GM12892 (cell line): ENCODE results near the gene NDEL1.

ENCODE experiments used
- DNase-seq: peaks from one replicate; pipeline ENCODE4 v3.0.0; 2011; ENCODE audit not compliant: insufficient read length
- FAIRE-seq: peaks from 2 replicates; lab custom pipeline; 2011; peaks lifted over from hg19 to GRCh38; lab: Jason Lieb, UNC
- POLR2A ChIP-seq: IDR thresholded peaks from 2 replicates; pipeline ENCODE4 v1.6.1; 2011; ENCODE audit warnings: low read depth, low read length, control low read depth
- POLR2AphosphoS5 ChIP-seq: IDR thresholded peaks from 2 replicates; pipeline ENCODE4 v1.6.1; 2011; ENCODE audit warnings: low read depth, low read length, control low read depth
- TAF1 ChIP-seq: IDR thresholded peaks from 2 replicates; pipeline ENCODE4 v1.6.1; 2011; ENCODE audit warnings: low read depth, mild to moderate bottlenecking, control low read depth, low read length, borderline replicate concordance

The NDEL1 gene

DNA sequence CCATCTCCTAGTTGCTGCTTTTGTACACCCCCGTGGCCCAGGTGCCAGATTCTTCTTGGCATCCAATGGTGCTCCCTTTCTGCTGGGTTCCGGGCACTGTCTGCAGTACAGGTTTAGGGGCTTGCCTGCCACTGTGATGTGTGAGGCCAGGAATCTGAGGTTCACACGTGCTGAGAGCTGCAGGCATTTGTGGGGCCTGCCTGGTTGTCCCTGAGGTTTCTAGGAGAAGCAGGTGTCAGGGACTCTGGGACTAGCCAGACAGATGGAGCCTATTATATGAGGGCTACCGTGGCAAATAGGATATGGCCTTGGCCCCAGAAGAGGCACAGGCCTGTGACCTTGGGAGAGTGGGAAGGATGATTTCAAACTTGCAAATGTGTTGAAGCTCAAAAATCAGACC lies 29.3 kb downstream of the NDEL1 start:
- TF ChIP-seq POLR2A (no peak), POLR2AphosphoS5 (no peak), TAF1 (no peak)
- FAIRE-seq: no peak
- DNase-seq: no peak

DNA sequence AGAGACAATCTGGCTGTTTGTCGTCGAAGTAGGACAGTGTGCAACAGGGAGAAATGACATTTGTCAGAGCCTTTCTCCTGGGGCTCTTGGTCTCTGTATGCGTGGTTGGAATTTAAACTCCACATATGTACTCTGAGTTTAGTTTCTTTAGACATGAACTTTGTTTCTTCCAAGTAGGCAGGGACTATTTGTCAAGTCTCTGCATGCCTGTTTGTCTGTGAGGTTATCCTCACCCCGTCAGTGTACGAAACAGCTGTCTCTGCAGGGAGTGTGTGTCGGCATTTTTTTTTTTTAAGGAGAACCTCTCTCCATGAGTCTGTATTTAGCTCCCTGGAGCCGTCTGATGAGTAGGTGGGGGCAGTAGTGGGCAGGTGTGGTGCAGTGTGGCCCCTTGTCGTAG lies 29.7 kb downstream of the NDEL1 start:
- no peak for DNase-seq
- FAIRE-seq: no peak
- TF ChIP-seq POLR2A: no peak
- no peak for TF ChIP-seq POLR2AphosphoS5
- no peak for TF ChIP-seq TAF1

GRCh38 chr17:8465759-8466158 lies 30.1 kb downstream of the NDEL1 start:
- TF ChIP-seq POLR2AphosphoS5: no peak
- no peak for TF ChIP-seq TAF1
- TF ChIP-seq POLR2A: no peak
- no peak for DNase-seq
- FAIRE-seq: no peak

GRCh38 chr17:8466456-8466855 lies 30.8 kb downstream of the NDEL1 start:
- no peak for FAIRE-seq
- DNase-seq: no peak
- TF ChIP-seq POLR2A: no peak
- TF ChIP-seq TAF1: no peak
- TF ChIP-seq POLR2AphosphoS5: no peak

DNA sequence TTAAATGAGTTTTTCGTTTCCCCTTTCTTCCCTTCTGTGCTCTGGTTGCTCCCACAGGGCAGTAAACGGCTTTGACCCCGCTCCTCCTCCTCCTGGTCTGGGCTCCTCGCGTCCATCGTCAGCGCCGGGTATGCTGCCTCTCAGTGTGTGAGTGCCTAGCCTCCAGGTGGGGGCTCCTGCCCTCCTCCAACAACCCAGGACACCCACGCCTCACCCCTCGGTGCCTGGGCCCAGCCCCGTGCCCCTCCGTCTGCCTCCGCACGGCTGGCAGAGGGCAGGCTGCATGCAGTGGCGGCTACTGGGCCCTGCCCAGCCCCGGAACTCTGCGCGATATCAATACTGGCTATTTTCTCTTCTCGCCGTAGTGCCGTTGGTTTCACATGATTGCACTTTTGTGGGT lies 31.2 kb downstream of the NDEL1 start:
- no peak for FAIRE-seq
- TF ChIP-seq TAF1 (no peak), POLR2A (no peak), POLR2AphosphoS5 (no peak)
- no peak for DNase-seq

GRCh38 chr17:8467527-8467926 lies 31.8 kb downstream of the NDEL1 start:
- FAIRE-seq (no peak), DNase-seq (no peak)
- TF ChIP-seq POLR2A (no peak), POLR2AphosphoS5 (no peak), TAF1 (no peak)

- no peak for FAIRE-seq
- DNase-seq: no peak
- no peak for TF ChIP-seq POLR2A
- TF ChIP-seq TAF1: no peak
- no peak for TF ChIP-seq POLR2AphosphoS5
Measured at GRCh38 chr17:8468127-8468526, 32.4 kb downstream of the NDEL1 start.

- TF ChIP-seq TAF1 (no peak), POLR2A (no peak), POLR2AphosphoS5 (no peak)
- DNase-seq: no peak
- no peak for FAIRE-seq
Measured at GRCh38 chr17:8468980-8469379, 33.3 kb downstream of the NDEL1 start.

DNA sequence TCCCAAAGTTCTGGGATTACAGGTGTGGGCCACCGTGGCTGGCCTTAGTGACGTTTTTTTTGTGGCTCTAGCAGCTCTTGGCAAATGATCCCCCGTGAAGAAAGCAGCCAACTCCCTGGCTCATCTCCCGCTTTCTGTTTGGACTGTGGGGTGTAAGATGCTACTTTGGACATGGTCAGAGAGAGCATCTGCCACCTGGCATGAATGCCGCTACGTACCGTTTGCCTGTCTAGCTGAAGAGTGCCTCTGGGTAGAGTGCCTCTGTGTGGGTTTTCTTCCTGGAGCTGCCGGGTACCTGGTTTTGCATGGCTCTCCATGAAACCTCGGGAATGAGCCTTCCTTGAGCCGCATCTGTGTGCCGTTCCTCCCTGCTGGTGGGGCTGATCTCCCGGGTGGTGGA lies 34.3 kb downstream of the NDEL1 start:
- TF ChIP-seq POLR2A (no peak), TAF1 (no peak)
- FAIRE-seq: no peak
- no peak for DNase-seq

GRCh38 chr17:8470447-8471047 lies 34.9 kb downstream of the NDEL1 start:
- TF ChIP-seq POLR2A: no peak
- TF ChIP-seq TAF1: no peak
- no peak for TF ChIP-seq POLR2AphosphoS5
- DNase-seq (no peak), FAIRE-seq (no peak)

DNA sequence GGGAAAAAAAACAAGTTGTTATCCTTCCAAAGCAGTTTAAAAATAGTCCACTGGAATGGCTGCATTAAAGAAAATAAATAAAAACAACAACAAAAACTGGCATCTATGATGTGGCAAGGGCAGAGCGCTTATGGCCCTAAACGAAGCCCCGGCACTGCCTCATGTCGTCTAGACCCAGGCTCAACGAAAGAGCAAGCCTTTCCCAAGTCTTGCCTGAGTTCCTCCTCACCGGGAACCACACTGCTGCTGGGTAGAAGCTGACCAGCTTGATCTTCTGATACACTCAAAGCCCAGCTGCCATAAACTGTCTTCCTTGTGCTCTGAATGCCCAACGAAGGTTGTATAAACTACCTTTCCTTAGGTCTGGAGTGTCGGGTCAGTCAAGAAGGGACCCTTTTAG lies 37.0 kb downstream of the NDEL1 start:
- DNase-seq (no peak), FAIRE-seq (no peak)

GRCh38 chr17:8473451-8474192 lies 37.9 kb downstream of the NDEL1 start:
- DNase-seq: no peak
- no peak for FAIRE-seq

More for the DNA sequence above, 37.0 kb downstream of the NDEL1 start:
- TF ChIP-seq TAF1 (no peak), POLR2A (no peak), POLR2AphosphoS5 (no peak)

GRCh38 chr17:8474826-8475225 lies 39.1 kb downstream of the NDEL1 start:
- no peak for FAIRE-seq
- TF ChIP-seq TAF1 (no peak), POLR2AphosphoS5 (0 out of 2 replicates have a peak, but pooled peaks have one; percentile 16)
- no peak for DNase-seq

More at GRCh38 chr17:8473451-8474192, 37.9 kb downstream of the NDEL1 start:
- TF ChIP-seq TAF1 (no peak), POLR2AphosphoS5 (no peak), POLR2A (no peak)
